SU-DHL-6 (cell line): ENCODE results near the gene USP12.

Experiments
- H2AFZ ChIP-seq: fragments of 200-600 bp; sonication (generic); 2 replicates; pipeline ENCODE4 v1.6.1; 2014; ENCODE audit warnings: low read depth, mild to moderate bottlenecking, moderate library complexity, mixed read lengths, antibody characterized with exemption, low read length; ENCODE audit not compliant: severe bottlenecking
- H3F3A ChIP-seq: fragments of 200-600 bp; shearing (Covaris generic); 2 replicates; pipeline ENCODE4 v1.6.0; 2016; ENCODE audit warnings: antibody characterized with exemption, mild to moderate bottlenecking; ENCODE audit not compliant: insufficient read depth
- H3K27ac ChIP-seq: fragments of 200-600 bp; sonication (generic); 2 replicates; pipeline ENCODE4 v1.5.1; 2016; ENCODE audit warnings: low read depth, mild to moderate bottlenecking, low read length, moderate library complexity, mixed read lengths
- H3K27me3 ChIP-seq: fragments of 200-600 bp; sonication (generic), shearing (Covaris generic); 2 replicates; pipeline ENCODE4 v1.6.0; 2014; ENCODE audit warnings: mild to moderate bottlenecking, low read length
- H3K36me3 ChIP-seq: fragments of 200-600 bp; sonication (generic); 2 replicates; pipeline ENCODE4 v1.6.1; 2014; ENCODE audit warnings: mild to moderate bottlenecking, low read length, mixed read lengths
- H3K4me2 ChIP-seq: fragments of 300-600, 200-600 bp; shearing (Covaris generic), sonication (generic); 2 replicates; pipeline ENCODE4 v1.6.0; 2014; ENCODE audit warnings: low read length, low read depth, mild to moderate bottlenecking; ENCODE audit not compliant: poor library complexity, severe bottlenecking
- H3K4me3 ChIP-seq: fragments of 200-600 bp; sonication (generic); 2 replicates; pipeline ENCODE4 v1.5.1; 2014; ENCODE audit warnings: antibody characterized with exemption, low read length, mild to moderate bottlenecking, mixed read lengths; ENCODE audit not compliant: insufficient read depth, poor library complexity, severe bottlenecking
- H3K79me2 ChIP-seq: fragments of 200-600 bp; sonication (generic); 2 replicates; pipeline ENCODE4 v1.6.1; 2014; ENCODE audit warnings: mild to moderate bottlenecking, low read length, moderate library complexity; ENCODE audit not compliant: insufficient read depth
- H3K9ac ChIP-seq: fragments of 200-600 bp; sonication (generic); 2 replicates; pipeline ENCODE4 v1.7.0; 2014; ENCODE audit warnings: mild to moderate bottlenecking, low read length
- H3K9me2 ChIP-seq: fragments of 200-600 bp; sonication (generic); replicated peaks from 2 replicates; pipeline ENCODE4 v1.6.1; 2014; ENCODE audit warnings: low read length; ENCODE audit not compliant: insufficient read depth
- H3K9me3 ChIP-seq: fragments of 200-600 bp; sonication (generic); 2 replicates; pipeline ENCODE4 v1.6.1; 2014; ENCODE audit warnings: low read length, mixed read lengths; ENCODE audit not compliant: insufficient read depth
- H4K20me1 ChIP-seq: fragments of 200-600 bp; sonication (generic); 2 replicates; pipeline ENCODE4 v1.6.1; 2014; ENCODE audit warnings: low read depth, mild to moderate bottlenecking, antibody characterized with exemption, low read length, moderate library complexity, mixed read lengths
- EZH2phosphoT487 ChIP-seq: fragments of 200-600 bp; sonication (generic), shearing (Covaris generic); conservative IDR thresholded peaks from 2 replicates; pipeline ENCODE4 v1.6.1; 2018; ENCODE audit warnings: mild to moderate bottlenecking, antibody characterized with exemption, low read length, moderate library complexity, mixed read lengths
- TF ChIP-seq, protein P1 (sequence below): fragments of 200-600 bp; sonication (generic); IDR thresholded peaks from one replicate; pipeline ENCODE4 v1.5.1; 2017; ENCODE audit warnings: antibody characterized with exemption, mild to moderate bottlenecking, low read length, moderate library complexity; ENCODE audit not compliant: insufficient read depth, poor library complexity, severe bottlenecking

The USP12 gene

DNA sequence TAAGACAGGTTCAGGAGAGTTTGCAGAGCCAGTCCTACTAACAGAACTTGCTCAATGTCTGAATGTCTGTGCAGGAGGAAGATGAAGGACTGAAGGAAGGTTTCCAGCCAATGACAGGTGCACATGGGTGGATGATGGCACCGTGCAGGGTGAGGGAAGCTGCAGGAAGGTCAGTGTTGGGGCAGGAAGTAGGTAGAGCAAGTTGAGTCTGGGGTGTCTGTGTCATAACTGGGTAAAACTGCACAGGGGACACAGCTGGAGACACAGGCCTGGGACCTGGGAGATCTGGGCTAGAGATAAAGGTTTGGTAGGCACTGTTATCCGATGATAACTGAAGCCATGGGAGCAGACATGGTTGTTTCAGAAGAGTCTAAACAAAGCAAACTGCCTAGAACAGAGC is 116.9 kb downstream of the USP12 start:
- Histone ChIP-seq H3K79me2 (no peaks in the 10 kb centered on the region), H3K9ac (no peak overlapping the region), H3F3A (no peaks in the 10 kb centered on the region), H3K9me3 (no peaks in the 10 kb centered on the region), H3K4me3 (no peak overlapping the region), H3K9me2 (no peaks in the 10 kb centered on the region), H2AFZ (no peak overlapping the region), H3K27me3 (no peaks in the 10 kb centered on the region), H4K20me1 (no peaks in the 10 kb centered on the region), H3K36me3 (no peaks in the 10 kb centered on the region), H3K27ac (no peak overlapping the region), H3K4me2 (no peak overlapping the region)
- TF ChIP-seq, protein P1, sequence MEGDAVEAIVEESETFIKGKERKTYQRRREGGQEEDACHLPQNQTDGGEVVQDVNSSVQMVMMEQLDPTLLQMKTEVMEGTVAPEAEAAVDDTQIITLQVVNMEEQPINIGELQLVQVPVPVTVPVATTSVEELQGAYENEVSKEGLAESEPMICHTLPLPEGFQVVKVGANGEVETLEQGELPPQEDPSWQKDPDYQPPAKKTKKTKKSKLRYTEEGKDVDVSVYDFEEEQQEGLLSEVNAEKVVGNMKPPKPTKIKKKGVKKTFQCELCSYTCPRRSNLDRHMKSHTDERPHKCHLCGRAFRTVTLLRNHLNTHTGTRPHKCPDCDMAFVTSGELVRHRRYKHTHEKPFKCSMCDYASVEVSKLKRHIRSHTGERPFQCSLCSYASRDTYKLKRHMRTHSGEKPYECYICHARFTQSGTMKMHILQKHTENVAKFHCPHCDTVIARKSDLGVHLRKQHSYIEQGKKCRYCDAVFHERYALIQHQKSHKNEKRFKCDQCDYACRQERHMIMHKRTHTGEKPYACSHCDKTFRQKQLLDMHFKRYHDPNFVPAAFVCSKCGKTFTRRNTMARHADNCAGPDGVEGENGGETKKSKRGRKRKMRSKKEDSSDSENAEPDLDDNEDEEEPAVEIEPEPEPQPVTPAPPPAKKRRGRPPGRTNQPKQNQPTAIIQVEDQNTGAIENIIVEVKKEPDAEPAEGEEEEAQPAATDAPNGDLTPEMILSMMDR = no peak
- TF ChIP-seq EZH2phosphoT487 = no peak

DNA sequence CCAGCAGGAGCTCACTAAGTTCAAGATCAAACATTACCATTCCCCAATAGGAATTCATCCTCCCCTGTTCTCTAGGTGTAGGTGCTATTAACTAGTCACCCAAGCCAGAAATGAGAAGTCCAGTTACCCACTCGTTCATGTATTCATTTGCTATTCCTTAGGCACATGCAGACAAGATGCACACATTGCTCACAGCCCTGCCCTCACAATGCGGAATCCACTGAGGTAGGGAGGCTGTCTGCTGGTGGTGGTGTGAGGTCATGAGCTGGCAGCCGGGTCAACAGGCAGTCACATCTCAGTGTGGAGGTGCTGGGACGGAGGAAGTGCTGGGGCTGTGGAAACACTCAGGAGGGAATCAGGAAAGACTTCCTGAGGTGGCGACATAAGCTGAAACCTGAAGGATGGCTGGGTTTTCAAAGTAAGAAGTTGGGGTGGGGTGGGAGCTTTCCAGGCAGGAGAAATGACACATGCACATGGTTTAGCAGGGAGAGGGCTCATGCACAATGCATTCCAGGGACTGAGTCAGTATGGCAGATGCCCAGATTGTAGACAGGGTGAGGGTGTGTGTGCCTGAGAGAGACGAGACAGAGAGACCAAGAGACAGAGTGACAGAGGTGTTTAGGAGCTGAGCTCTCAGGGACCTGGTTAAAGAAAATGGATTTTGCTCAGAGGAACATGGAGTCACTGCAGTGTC is 117.6 kb downstream of the USP12 start:
- H3K9ac ChIP-seq = no peak overlapping the region
- no peaks in the 10 kb centered on the region for H3K9me3 ChIP-seq
- TF ChIP-seq EZH2phosphoT487 = no peak
- TF ChIP-seq, protein P1 = no peak
- no peak overlapping the region for H3K4me3 ChIP-seq
- no peaks in the 10 kb centered on the region for H3F3A ChIP-seq
- H4K20me1 ChIP-seq = no peaks in the 10 kb centered on the region
- H3K79me2 ChIP-seq = no peaks in the 10 kb centered on the region
- H3K4me2 ChIP-seq = no peak overlapping the region
- H3K9me2 ChIP-seq = no peaks in the 10 kb centered on the region
- no peak overlapping the region for H2AFZ ChIP-seq
- no peak overlapping the region for H3K27ac ChIP-seq
- H3K27me3 ChIP-seq = no peaks in the 10 kb centered on the region
- H3K36me3 ChIP-seq = no peaks in the 10 kb centered on the region

DNA sequence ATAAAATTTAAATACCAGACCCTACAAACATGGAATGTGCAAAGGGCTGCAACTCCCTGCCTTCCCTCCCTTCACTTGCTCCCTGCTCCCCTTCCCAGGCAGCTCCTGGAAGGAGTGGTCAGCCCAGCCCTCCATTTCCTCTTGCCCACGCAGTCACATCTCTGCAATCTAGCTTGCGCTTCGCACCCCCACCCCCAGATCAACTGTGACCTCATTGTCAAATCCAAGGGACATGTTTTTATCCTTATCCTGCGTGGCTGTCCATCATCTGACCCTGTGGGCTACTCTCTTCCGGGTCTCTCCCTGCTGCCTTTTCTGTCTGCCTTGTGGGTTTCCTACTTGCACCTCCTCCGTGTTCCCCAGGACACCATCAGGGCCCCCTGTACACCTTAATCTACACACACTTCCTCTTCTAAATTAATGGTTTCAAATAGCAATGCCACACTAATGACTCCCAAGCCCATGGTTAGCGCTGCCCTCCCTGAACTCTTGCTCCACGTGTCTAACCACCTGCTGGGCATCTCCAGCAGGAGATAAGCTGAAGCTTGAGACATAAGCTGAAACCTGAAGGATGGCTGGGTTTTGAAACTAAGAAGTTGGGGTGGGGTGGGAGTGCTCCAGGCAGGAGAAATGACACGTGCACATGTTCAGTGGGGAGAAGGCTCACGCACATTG is 118.3 kb downstream of the USP12 start:
- no peaks in the 10 kb centered on the region for H3K27me3 ChIP-seq
- no peak overlapping the region for H3K4me3 ChIP-seq
- no peaks in the 10 kb centered on the region for H4K20me1 ChIP-seq
- H3F3A ChIP-seq = no peaks in the 10 kb centered on the region
- no peaks in the 10 kb centered on the region for H3K36me3 ChIP-seq
- no peak for TF ChIP-seq EZH2phosphoT487
- TF ChIP-seq, protein P1 = no peak
- H2AFZ ChIP-seq = no peak overlapping the region
- H3K27ac ChIP-seq = no peak overlapping the region
- H3K79me2 ChIP-seq = no peaks in the 10 kb centered on the region
- no peak overlapping the region for H3K4me2 ChIP-seq
- H3K9ac ChIP-seq = no peak overlapping the region
- H3K9me3 ChIP-seq = no peaks in the 10 kb centered on the region
- no peaks in the 10 kb centered on the region for H3K9me2 ChIP-seq
